Activated CD4-positive, alpha-beta T cell treated with anti-CD3 and anti-CD28 coated beads, Interleukin-2, amount 50 U/mL, for 1 hour (primary cell): Measurements from ENCODE around the gene PALLD.

Experiments used
- DNase-seq: peaks from one replicate; pipeline ENCODE4 v3.0.0-alpha.2; 2020

The PALLD gene

DNA sequence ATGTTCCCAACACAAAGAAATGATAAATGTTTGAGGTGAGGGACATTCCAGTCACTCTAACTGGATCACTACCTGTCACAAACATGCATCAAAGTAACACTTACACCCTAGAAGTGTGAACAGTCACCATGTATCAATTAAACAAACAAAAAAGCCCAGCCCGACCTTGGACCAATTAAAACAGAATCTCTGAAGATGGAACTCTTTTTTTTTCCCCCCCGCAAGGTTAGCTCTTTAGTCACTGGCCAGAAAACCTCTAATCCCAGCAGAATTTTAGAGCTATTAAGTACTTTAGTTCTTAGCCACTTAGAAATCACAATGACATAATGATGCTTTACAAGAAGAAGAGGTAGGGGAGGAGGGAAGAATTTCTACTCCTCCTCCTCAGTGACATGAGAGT is 154.5 kb downstream of the PALLD start:
- DNase-seq, result no peak

DNA sequence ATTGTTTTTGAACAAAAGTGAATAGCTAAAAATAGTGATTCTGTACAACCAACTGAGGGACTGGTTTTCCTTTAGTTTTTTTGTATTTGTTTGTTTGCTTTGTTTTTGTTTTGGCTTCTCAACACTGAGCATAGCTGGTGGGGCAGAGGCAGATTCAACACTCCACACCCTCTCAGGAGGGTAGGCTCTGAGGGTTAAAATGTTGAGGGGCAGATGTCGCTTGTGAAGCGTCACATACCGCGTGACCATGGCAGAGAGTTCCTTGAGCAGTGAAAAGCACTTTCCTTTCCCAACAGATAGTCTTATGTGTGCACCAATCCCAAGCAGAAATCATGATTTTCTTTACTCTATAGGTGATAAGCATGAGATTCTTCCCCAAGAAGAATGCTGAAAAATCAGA is 155.0 kb downstream of the PALLD start:
- no peak for DNase-seq

DNA sequence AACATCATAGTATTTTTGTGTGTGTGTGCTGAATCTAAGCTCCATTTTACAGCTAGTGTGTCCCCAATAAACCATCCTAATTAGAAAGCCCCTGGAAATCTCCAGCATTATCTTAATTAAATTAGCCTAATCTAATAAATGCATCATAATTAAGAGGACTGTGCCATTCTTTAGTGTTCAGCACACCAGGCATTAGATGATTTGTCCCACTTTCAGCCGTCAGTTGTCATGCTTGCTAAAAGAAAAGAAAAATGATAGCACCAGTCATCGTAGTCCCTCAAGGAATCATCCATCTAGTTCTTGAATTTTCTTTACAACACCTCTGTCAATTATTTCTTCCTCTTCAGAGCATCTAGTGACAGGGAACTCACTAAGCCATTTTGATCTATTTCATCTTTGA is 155.9 kb downstream of the PALLD start:
- no peak for DNase-seq

DNA sequence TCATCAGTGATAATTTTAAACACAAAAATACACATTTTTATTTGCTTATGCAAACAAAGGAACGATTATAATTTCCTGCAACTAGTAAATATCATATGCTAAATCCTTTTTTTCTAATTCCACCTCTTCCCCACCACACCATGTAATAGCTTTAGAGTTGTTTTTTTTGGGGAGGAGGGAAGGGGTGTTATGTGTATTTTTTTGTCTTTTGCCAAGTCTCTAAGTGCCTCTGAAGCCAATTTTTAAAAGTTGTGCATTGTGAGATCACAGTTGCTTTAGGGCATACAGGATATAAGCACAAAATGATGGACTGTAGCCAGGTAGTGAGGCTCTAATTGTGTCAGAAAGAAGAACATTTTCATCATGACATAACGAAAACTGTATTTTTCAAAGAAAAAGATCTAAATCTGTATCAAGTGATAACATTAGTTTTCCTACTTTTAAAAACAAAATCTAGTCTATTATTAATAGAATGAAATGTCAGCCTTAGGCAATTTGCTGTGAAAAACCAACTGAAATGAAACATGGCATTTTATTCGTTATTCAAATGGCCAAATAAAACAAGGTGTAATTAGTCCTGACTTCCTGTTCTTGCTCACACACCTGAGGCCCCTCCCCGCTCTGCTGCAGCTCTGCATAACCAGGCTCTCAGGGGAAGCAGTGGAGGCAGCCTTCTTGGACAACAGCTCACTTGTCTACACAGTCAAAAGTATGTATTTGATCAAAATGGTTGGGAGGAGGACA is 157.4 kb downstream of the PALLD start:
- DNase-seq, result no peak

DNA sequence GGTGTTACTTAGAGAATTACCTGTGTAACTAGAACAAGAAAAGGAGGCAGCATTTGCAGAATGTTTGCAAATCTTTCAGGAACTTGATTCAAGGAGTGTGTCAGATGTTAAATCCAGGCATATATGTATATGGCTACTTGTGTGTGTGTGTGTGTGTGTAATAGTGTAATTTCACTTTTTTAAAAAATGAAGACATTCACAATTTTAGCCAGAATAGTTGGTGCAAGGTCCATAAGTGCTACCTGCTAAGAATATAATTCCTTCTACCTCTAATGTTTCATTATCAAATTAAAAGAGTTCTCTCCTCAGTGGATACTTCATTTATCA is 158.0 kb downstream of the PALLD start:
- DNase-seq, result no peak

DNA sequence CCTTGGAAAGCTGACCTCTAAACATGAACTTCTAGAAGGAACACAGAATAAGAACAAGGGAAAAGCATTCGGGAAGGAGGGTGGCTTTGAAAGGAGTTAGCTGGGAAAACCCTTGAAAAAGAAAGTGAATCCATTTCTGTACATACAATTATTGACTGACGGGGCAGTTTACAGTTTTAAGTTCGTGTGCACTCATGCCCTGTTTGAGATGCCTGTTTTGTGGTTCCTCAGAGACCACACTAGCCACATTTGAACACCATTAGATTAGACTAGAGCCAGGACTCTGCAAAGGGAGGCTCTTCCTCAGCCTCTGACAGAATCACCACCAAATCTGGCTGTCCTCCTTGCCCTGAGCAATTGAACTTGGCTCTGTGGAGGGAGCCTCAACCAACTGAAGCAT is 158.3 kb downstream of the PALLD start:
- no peak for DNase-seq

DNA sequence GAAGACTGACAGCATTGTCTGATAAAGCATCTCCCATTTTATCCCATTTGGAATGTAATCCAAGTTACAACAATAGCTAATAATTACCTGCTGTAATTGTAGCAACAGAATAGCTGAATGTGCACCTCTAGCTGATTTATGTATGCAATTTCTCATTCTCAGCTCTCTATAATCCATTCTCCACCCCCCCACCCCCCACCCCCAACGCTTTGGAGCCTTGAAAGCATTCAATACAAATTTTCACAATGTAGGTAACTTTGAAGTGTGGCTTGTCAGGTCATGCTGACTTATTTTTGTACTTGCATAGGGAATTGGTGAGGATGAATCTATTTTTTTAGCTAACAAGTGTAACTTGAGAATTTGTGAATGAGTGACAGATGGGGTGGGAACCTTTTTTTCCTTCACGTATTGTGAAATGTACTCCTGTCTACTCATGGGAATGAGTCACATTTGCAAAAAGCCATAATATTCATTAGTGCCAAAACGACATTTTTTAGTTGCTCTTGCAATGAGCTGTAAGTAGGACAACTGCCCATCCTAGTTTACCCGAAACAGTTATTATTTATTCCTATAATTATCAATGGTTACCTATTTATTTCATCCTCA is 159.3 kb downstream of the PALLD start:
- DNase-seq, result no peak

DNA sequence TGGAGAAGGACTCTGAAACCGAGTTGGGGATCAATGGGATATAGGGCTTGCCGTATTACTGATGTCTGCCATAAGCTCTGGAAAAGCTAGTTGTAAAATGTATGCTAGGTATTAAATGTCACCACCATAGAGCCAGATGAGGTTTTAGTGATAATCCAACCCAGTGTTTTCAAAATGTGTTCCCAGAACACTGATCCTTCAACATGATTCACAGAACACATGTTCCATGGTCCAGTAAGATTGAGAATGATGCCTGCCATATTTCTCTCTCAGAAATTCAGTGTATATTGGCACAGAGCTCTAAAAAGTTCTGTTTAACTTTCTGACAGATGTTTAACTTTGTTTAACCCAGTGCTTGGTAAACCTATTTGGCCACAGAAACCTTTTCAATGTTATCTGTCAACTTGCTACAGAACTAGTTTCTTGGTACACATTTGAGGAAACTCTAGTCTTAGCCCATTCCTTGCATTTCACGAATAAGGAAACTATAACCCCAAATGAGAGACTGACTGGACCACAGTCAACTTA is 160.2 kb downstream of the PALLD start:
- no peak for DNase-seq

DNA sequence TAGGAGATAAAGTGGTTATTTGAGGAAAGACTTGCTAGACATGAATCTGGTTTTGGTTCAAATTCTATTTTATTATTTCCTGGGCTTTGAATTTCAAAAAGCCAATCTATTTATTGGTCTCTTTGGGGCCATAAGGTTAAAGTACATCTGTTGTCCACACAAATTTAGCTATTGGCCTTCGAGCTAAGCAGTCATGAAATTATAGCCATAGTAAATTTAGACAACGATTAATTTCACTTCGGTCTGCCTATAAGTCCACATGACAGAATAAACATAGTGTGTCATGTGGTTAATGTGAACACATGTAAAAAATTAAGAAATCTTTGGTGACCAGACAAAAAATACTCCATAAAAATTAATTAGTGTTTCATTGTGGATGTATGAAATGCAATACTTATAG is 161.9 kb downstream of the PALLD start:
- DNase-seq, result no peak

DNA sequence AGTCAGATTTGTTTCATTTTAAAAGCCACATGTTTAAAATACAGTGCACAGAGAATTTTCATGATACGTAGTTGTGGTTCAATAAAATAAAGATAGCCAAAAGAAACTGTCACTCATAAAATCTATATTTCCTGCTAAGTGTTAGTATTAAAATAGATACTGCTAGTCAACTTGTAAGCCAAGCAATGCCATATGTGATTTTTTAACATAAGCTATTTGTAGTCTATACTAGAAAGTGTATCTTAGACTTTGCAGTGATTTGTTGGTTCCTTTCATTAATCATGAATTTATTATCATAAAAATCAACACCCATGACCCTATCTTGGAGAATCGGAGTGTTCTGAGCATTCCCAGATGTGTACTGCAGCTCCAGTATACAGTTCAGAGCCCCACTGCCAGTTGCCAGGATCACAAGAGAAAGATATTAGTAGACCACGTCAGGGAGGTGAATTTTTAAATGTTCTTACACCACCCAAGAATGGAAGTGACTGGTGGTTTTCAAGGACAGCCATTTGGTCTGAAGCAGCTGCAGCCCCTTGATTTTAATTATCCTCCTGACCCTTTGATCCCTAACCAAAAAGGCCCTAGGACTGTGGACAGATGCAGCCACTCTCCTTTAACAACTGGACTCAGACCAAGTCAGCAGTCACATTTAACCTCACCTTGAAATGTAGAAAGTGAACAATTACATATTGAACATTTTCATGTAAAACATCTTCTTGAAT is 163.1 kb downstream of the PALLD start:
- no peak for DNase-seq

DNA sequence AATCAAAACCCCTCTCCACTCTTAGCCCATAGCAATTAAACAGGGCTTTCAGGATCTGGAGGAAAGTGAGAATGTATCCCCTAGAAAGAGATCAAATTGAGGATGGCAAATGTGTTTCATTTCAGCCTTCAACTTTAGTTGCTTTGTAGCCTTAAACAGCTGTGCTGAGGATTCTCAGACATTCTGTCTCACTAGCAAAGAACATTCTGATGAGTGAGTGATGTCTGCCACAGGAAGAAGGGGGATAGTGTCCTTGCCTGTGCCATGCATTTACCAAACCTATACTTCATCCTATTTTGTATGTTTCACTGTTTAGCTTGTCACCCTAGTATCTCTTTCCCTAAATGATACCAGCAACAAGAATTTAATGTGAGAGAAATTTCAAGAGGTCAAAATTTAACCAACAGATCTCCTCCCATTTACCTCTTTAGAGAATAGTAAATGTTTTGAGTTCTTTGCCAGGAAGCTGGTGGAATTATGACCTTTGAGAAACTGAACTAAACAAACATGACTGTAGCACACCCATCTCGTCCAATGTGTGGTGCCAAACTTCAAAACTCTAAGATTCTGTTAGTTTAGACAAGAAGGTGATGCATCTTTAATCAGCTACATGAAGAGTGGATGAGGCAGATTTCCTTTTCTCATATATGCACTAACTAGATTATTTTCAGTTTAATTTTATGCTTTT is 165.6 kb downstream of the PALLD start:
- no peak for DNase-seq

DNA sequence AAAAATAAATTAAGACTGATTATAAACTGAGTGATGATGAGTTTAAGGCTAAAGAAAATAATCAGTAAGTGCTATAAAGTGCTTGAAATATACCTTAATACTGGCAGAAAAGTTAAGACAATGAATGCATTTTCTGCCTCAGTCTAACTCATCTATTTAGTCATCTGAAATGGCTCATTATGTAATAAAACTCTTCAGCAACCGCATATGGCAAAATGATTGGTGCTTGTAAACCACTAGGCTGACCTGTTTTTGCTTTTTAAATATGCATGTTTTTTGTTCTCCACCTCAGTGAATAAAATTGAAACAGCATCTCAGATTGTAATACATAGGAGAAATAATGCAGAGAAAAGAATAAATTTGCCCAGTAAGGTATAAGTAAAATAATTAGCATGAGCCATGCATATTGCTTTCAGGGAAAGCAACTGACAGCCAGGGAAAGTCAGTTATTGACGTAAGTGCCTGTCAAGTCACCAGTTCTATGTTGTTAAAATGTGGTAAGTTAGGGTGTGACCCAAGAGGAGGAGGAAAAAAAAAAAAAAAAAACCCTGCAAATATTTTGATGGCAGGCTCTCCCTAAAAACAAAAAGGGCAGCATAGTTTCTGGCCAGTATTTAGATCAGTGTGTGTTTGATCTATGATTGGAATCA is 167.5 kb downstream of the PALLD start:
- no peak for DNase-seq

DNA sequence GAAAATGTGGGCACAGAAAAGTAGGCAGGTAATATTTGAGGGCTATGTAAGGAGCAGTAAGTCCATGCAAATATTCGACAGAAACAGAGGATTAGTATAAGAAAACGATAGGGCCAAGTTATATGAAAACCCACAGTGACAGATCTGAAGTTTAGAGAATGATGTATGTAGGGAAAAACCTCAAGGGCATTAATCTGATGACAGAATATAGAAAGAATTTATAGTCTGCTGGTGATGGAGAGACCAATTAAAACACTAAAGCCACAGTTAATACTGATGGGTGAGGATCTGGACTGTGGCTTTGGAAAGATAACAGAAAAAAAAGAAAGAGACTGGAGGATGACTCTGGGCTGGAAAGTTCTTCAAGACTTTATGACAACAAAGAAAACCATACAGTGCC is 169.7 kb downstream of the PALLD start:
- DNase-seq, result no peak

DNA sequence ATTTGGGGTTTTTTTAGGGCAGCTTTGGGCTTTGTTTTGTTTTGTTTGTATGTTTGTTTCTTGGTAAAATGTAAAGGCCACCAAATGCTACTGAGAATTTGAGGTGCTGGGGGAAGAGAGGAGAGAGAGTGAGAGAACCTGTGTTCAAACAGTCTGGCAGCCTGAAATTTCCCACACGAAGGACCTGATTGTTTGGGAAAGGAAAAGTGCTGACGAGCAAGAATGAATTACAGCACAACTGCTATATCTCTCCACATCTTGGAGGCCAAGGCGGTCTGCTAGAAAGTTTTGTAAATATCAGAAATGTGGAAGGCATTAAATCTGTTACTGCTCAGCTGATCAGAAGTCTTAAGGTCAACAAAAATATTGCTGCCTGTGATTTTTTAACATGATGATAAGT is 170.5 kb downstream of the PALLD start:
- no peak for DNase-seq

DNA sequence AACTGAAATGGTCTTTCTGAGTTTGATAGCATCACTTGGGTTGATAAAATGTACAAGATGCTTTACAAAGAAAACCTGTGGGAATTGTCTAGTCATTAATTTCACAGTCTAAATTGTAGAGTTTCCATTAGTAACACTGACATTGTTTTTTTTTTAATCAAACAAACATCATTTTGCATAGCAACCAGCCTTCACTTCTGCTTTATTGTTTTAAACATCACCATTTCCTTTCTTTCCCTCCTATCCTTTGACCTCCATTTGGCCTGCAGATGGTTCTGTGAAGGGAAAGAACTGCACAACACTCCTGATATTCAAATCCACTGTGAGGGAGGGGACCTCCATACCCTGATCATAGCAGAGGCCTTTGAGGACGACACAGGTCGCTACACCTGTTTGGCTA is 171.1 kb downstream of the PALLD start:
- no peak for DNase-seq

DNA sequence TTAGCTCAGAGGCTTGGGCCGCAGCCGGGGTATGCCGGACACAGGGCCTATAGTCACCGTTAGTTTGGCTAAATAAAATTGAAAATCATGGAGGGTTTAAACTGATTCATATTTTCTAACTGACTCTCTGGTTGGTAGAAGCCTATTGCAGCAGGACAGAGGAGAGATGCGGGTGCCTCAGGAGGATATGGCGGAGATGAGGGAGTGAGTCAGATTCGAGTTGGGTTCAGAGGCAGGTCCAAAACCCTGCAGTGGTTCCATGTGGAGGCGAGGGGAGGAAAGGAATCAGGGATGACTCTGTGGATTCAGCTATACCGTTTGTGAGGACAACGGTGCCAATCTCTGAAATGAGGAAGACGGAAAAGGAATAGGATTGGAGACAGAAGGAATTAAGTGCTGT is 176.6 kb downstream of the PALLD start:
- DNase-seq, result no peak

DNA sequence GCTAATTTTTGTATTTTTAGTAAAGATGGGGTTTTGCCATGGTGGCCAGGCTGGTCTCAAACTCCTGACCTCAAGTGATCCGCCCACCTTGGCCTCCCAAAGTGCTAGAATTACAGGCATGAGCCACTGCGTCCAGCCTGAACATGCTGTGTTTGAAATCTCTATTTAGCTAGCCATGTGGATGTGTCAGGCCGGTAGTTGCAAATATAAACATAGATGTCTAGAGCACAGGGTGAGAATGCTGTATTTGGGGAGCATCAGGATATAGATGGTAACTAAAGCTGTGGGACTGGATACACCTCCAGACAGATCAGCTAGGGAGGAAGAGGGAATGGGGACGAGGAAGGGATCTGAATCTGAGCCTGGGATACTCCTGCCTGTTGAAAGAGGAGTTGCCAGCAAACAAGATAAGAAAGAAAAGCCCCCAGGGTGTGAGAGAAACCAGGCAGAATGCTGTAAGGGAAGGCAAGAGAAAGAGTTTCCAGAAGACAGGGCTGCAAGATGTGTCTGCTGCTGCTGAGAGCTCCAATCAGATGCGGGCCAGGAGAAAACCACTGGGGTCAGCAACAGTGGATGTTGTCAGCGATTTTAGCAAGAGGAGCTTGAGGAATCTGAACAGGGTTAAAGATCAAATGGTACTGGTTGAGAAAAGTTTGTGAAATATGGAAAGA is 177.4 kb downstream of the PALLD start:
- DNase-seq, result no peak

DNA sequence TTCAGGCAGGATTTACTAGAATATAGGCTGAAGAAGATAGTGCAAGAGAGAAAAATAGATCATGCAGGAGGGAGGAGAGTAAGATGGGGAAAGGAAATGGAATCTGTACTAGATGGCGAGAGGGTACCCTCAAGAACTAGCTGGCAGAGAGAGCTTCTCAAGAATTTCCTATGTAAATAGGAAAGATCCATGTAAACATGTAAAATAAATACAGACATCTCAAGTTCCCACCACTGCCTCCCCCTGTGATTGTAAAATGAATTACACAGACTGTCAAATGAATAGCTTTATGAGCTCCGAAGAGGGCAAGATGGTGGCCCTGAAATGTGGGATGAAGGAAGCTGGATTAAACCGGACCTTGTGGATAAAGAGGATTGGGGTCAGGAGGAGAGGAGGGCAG is 178.0 kb downstream of the PALLD start:
- no peak for DNase-seq

DNA sequence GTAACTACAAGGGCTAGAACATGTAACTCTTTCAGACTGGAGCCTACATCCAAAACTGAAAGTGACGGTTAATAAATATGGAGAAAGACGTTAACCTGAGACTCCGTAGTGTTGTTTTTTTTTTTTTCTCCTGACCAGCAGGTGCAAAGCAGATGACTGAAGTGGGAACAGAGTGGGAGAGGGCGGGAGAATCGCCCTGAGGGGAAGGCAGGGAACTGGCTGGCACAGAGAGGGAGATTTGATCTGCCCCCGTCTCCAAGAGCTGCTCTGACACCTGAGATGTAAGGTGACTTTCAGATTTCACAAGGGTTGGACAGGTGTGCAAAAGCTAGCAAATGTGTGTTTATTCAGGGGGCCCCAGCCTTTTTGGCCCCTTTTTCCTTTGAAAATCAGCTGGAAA is 180.2 kb downstream of the PALLD start:
- DNase-seq, result no peak

DNA sequence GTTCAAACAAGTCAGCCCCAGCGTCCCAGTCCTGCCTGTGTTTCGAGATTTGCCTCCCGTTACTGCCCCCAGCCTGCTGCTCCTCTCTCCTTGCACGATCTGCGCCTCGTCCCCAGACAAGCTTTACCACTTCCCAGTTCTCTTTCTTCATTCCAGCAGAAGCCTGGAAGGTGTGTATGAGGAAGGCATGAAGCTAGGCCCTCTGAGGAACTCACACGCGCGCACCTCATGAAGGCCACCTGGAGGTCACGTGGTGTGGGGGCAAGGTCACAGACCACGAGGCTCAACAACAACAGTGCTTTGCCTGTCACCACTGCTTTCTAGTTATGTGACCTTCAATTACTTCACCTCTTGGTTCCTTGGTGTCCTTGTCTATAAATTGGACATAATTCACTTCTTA is 181.0 kb downstream of the PALLD start:
- no peak for DNase-seq

DNA sequence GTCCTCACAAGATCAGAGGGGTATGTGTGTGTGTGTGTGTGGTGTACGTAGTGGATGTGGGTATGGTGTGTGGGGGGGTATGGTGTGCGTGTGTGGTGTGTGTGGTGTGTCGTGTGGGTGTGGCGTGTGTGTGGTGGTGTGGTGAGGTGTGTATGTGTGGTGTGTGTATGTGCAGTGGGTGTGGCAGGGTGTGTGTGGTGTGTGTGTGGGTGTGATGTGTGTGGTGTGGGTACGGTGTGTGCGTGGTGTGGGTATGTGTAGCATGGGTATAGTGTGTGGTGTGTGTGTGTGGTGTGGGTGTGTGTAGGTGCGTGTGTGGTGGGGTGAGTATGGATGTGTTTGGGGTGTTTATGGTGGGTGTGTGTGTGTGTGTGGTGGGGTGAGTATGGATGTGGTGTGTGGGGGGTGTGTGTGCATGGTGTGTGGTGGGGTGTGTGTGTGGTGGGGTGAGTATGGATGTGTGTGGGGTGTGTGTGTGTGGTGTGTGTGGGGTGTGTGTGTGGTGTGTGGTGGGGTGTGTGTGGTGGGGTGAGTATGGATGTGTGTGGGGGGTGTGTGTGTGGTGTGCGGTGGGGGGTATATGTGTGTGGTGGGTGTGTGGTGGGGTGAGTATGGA is 182.0 kb downstream of the PALLD start:
- no peak for DNase-seq

DNA sequence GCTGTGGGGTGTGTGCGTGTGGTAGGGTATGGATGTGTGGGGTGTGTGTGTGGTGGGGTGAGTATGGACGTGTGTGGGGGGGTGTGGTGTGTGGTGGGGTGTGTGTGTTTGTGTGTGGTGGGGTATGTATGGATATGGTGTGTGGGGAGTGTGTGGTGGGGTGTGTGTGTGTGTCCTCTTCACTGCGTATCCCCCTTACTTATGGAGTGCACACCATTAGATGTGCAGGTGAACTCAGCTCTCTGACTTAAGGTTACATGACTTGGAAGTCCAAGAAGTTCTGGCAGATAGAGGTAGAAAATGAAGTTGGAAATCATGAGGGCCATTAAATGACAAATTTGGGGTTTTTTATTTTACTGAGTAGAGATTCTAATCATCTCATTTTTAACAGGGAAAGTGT is 182.5 kb downstream of the PALLD start:
- DNase-seq, result no peak
